GM12891 (cell line): ENCODE data around the gene GNAL.
A peak's percentile ranks its signal among the peaks of the same experiment; 100 is the strongest.
"Not testable (repeated sequence)": the region's sequence is repeated elsewhere in the genome, so short reads cannot be mapped to it uniquely, and the experiment has no call there.

ENCODE experiments used
- DNase-seq: peaks from one replicate; pipeline ENCODE4 v3.0.0; 2011; ENCODE audit warnings: low spot score; ENCODE audit not compliant: insufficient read length
- FAIRE-seq: peaks from 2 replicates; lab custom pipeline; 2011; peaks lifted over from hg19 to GRCh38; lab: Jason Lieb, UNC
- PAX5 ChIP-seq: IDR thresholded peaks from 2 replicates; pipeline ENCODE4 v1.6.1; 2011; ENCODE audit warnings: low read length, moderate library complexity, mild to moderate bottlenecking; ENCODE audit not compliant: insufficient read depth, severe bottlenecking
- POLR2A ChIP-seq: IDR thresholded peaks from 2 replicates; pipeline ENCODE4 v1.6.1; 2011; ENCODE audit warnings: low read depth, low read length, control low read depth
- POLR2AphosphoS5 ChIP-seq: IDR thresholded peaks from 2 replicates; pipeline ENCODE4 v1.6.1; 2011; ENCODE audit warnings: low read depth, low read length, control low read depth
- POU2F2 ChIP-seq: IDR thresholded peaks from 2 replicates; pipeline ENCODE4 v1.6.1; 2011; ENCODE audit warnings: low read depth, mild to moderate bottlenecking, control low read depth, low read length, moderate library complexity
- SPI1 ChIP-seq: IDR thresholded peaks from 2 replicates; pipeline ENCODE4 v1.6.1; 2011; ENCODE audit warnings: low read depth, low read length, control low read depth
- TAF1 ChIP-seq: IDR thresholded peaks from 2 replicates; pipeline ENCODE4 v1.6.1; 2011; ENCODE audit warnings: low read depth, low read length, control low read depth

The GNAL gene

DNA sequence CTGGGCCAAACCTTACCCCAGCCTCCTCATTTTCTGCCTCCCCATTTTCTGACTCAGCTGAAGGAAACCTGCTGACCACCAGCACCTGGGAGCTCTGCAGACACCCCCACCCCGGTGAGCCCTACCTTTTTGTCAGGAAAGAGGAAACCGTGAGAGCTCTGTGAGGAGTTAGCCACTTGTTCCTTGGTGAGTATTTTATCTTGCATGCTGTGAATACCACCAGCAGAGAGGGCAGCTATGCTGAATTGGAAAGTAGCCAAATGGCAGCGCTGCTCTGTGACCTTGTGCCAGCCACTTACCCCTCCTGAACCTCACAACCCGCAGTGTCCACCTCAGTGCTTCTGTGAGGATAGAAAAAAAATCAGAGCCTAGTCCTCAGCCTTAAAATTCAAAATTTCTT, 216.5 kb downstream of the GNAL start:
- FAIRE-seq, result no peak
- DNase-seq, result no peak
- TF ChIP-seq POLR2A (no peak), POU2F2 (no peak), TAF1 (no peak), SPI1 (no peak), PAX5 (no peak), POLR2AphosphoS5 (no peak)

DNA sequence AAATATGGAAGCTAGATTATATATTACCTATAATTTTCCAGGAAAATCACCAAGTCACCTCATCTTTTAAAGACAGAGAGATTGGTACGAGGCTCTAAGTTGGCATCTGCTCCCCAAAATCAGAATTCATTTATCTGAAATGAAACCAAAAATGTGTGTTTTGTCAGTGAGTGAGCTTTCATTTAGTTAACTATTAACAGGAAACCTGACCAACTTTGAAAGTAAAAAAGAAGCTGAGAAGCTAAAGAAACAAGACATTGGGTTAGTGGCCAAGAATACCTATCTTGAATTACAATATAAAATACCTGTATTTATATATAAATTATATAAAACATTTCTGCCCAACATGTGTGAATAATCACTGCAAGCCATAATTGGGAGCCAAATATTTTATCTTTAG, 217.1 kb downstream of the GNAL start:
- FAIRE-seq, result no peak
- DNase-seq, result no peak
- TF ChIP-seq TAF1 (no peak), PAX5 (no peak), POU2F2 (no peak), POLR2AphosphoS5 (no peak), SPI1 (no peak)

DNA sequence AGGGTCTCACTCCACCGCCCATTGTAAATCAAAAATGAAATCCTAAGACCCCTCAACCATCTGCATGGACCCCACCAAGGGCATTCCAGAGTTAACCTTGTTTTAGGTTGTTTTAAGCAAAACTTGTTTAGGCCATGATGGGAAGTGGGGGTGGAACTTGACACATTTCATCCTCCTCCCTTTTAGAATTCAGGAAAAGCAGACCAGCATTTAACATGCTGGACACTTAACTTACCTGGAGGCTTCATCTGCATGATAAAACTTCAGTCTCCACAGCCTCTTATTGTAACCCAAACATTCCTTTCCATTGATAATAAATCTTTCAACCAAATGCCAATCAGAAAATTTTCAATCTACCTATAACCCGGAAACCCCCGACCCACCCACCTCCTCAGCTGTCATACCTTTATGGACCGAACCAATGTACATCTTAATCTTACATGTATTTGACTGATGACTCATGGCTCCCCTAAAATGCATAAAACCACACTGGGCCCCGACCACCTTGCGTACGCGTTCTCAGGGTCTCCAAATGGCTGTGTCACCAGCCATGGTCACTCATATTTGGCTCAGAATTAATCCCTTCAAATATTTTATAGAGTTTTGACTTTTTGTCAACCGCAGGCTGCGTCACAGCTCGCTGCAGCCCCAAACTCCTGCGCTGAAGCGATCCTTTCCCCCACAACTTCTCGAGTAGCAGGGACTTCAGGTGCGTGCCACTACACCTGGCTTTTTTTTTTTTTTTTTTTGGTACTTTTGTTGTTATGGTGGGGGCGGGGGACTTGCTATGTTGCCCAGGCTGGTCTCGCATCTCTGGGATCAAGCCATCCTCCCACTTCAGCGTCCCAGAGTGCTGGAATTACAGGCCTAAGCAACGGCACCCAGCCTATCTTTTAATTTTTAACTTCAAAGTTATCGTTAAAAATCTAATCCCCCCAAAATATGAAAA, 218.1 kb downstream of the GNAL start:
- DNase-seq (no peak), FAIRE-seq (peak; percentile 66)
- TF ChIP-seq POU2F2 (no peak), PAX5 (no peak), POLR2AphosphoS5 (no peak), POLR2A (no peak), TAF1 (no peak), SPI1 (no peak)

DNA sequence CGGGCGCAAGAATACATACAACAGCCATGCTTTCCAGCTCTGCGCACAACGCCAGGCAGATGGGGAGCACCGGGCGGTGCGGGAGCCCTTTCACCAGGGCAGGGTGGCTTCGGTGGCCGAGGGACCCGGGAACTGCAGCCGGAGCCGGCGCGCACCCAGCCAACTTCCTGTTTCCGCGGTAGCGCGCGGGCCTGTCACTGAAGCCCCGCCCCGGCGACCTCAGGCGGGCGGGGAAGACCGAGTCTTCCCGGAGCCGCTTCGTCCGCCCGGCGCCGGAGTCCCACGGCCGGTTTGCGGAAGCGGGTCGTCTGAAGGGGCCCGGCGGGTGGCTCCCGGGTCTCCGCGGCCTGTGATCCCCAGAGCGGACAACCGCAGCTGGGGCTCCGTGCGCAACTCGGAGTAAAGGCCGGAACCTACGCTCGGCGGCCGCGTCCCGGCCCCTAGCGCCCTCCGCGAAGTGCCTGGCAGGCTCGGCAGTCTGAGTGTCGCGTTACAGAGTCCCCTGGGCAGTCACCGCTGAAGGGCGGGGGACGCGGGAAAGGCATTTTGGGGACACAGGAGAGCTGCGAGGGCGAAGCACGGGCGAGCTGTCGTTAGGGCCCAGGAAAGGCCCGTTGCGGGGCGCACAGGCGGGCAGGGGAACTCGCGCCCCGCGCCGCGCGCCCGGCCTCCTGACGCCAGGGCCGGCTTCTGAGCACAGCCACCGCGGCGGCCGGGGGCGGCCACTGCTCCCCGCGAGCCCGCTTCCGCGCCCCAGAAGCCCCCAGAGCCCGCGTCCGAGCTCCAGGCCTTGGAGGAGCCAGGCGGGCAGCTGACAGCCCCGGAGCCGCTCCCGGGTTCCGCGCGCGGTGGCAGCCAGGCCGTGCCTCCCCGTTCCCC, 219.4 kb downstream of the GNAL start, which contains the start of gene MPPE1:
Gene MPPE1 (minus strand): TSS at position 136 of the 879 bp plus-strand sequence. CDS start 11,053 bp downstream, outside the sequence.
- FAIRE-seq (peak; percentile 98), DNase-seq (peak; percentile 91)
- TF ChIP-seq SPI1 (peak; percentile 67), PAX5 (peak; percentile 3), POLR2A (peak; percentile 79), TAF1 (peak; percentile 71; the same call in 1 of the 2 replicates), POU2F2 (no peak; the same call in 1 of the 2 replicates), POLR2AphosphoS5 (peak; percentile 88)

DNA sequence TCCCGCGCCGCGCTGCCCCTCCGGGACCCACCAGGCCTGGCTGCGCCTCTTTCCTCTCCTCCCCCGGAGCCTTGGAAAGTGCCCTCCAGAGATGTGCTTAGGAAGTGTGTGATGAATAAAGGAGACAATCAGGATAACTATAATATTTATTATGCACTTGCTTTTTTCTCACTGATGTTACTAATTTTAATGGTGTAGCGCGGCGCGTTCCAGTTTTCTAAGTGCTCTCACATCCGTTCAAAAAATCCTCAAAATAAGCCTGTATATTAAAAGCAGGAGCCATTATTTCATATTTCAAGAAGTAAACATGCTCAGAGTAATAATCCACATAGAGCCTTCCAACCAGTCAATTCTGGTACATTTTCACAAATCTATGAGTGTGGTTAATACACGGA, 220.0 kb downstream of the GNAL start:
- DNase-seq (no peak), FAIRE-seq (peak; percentile 5)
- no peak for TF ChIP-seq POLR2AphosphoS5
- no peak for TF ChIP-seq PAX5

DNA sequence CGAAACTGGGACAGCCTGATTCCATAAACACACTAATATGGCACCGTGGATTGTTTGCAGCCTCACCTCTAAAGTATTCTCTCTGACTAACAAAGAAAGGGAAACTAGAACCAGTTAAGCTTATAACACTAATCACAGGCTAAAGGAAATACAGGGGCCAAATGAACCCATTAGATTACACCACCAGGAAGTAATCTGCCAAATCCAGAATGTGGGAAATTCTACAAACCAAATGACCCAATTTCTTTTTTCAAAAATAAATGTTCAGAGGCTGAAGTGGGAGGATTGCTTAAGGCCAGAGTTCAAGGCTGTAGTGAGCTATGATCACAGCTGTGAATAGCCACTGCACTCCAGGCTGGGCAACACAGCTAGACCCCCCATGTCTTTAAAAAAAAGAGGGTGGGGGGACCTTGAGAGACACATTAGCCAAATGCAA, 220.5 kb downstream of the GNAL start:
- peak; percentile 54 for FAIRE-seq

DNA sequence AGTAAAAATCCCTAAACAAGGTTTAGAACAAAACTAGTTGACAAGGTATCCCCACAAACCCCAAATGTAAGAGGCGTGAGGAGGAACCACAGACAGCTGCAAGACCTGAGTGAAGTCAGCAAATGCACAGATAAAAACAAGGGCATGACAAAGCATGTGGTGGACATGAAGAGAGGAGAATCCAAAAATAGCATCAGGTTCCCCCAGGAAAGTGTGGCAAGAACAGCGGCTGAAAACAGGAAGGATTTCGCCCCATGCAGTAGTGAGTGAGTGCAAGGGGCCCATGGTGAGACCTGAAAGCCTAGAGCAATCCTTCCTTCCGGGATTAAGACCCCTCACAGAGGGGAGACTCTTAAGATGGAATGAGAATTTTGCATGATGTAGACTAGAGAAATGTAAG, 227.8 kb downstream of the GNAL start:
- DNase-seq, result not testable (repeated sequence)
- FAIRE-seq, result peak; percentile 83

More for the DNA sequence above, 220.5 kb downstream of the GNAL start:
- TF ChIP-seq PAX5 (no peak), POLR2AphosphoS5 (no peak), TAF1 (no peak), SPI1 (no peak), POLR2A (no peak), POU2F2 (no peak)
- no peak for DNase-seq

DNA sequence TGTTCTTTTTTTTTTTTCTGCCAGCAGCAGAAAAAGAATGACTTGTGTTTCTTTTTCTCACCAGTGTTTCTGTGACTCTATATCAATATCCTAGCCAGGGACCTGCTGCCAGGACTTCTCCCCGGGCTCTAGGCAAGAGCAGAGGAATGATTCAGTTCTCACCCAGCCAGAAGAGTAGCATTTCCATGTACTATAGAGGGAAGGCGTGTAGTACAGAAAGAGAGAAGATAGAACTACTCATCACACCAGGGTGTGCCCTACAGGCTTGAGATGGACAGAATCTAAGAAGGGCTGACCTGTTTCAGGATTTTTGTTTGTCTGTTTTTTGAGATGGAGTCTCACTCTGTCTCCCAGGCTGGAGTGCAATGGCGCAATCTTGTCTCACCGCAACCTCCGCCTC, 230.5 kb downstream of the GNAL start:
- not testable (repeated sequence) for DNase-seq, FAIRE-seq

DNA sequence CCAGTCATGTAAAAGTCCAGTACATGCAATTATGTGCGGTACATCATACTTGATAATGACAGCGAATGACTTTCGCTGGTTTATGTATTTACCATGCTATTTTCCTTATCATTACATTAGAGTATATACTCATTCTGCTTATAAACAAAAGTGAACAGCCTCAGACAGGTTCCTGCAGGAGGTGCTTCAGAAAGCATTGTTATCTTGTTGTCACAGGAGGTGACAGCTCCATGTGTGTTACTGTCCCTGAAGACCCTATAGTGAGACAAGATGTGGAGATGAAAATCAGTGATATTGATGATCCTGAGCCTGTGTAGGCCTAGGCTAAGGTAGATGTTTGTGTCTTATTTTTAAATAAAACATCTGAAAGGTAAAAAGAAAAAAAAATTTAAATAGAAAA, 234.4 kb downstream of the GNAL start:
- DNase-seq, result no peak
- TF ChIP-seq SPI1 (no peak), POLR2A (no peak)
- FAIRE-seq, result no peak

DNA sequence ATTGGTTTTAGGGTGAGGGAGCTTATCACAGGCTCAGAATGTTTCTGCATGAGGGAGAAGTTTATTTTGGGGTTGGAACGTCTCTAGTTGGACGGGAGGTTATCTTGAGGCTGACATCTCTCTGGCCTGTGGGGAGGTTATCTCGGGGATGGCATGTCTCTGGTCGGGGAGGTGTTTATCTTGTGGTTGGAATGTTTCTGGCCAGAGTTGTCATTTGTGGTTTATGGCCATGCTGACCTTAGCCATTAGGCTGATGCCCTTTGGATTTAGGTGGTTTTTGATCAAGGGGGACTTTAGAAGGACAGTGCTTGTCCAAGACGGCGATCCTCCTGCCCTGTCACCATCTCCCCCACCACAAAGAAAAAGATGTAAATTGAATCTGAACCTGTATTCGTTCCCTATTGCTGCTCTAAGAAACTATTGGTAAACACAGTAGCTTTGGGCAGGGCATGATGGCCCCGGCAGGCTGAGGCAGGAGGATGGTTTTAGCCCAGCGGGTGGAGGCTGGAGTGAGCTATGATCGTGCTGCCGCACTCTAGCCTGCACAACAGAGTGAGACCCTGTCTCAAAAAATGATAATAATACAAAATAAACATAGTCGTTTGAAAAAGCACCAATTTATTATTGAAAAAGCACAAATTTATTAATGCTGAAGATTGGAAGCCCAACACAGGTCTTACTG, 236.9 kb downstream of the GNAL start:
- TF ChIP-seq POLR2AphosphoS5, result no peak
- TF ChIP-seq SPI1, result no peak
- no peak for TF ChIP-seq POLR2A
- no peak for TF ChIP-seq TAF1
- TF ChIP-seq PAX5, result no peak
- no peak for TF ChIP-seq POU2F2
- FAIRE-seq (no peak), DNase-seq (no peak)
